Effector CD8-positive, alpha-beta T cell (primary cell): ENCODE results near the gene CTAGE1.
"Not testable (repeated sequence)": the region's sequence is repeated elsewhere in the genome, so short reads cannot be mapped to it uniquely, and the experiment has no call there.

Experiments
- DNase-seq: peaks from one replicate; lab custom pipeline; 2025; lab: John Stamatoyannopoulos, UW
- total RNA-seq, 4 experiments: gene quantifications; one replicate each; lab custom pipeline; 2026; lab: John Stamatoyannopoulos, UW

CTAGE1 gene
- 0 to 0.10 (median 0) reads per million in 4 experiments for total RNA-seq

DNA sequence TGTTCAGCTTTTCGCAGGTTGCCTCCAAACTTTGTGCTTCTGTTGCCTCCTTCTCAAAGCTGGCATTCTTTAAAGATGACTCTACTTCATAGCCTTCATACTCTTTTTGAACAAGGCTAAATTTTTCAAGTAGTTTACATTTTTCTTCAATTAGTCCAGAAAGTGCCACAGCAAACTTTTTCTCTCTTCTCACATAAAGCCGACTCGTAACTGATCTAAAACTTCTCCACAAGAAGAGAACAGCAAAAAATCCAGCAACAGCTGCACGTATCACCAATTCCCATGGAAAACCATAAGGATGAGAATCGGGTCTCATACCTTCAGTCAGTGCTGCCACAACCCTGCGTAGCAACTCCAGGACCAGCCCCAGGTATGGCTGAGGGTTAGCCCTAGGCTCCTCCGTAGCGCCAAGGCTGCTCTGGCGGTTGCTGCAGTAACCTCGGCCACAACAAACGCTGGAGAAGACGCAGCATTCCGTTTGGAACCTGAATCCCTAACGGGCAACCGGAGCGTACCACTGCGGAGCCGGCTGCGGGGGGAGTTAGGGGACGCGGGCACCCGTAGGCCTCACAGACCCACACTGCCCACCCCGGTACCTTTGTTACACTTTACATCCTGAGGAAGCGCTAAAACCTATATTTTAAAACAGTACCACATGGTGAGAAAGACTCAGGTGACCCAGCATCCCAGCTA is at the start of gene CTAGE1:
TSS of gene CTAGE1 (minus strand) at position 420 of the 693 bp plus-strand sequence. CDS start at position 316, 104 bp downstream.
- DNase-seq: no peak

DNA sequence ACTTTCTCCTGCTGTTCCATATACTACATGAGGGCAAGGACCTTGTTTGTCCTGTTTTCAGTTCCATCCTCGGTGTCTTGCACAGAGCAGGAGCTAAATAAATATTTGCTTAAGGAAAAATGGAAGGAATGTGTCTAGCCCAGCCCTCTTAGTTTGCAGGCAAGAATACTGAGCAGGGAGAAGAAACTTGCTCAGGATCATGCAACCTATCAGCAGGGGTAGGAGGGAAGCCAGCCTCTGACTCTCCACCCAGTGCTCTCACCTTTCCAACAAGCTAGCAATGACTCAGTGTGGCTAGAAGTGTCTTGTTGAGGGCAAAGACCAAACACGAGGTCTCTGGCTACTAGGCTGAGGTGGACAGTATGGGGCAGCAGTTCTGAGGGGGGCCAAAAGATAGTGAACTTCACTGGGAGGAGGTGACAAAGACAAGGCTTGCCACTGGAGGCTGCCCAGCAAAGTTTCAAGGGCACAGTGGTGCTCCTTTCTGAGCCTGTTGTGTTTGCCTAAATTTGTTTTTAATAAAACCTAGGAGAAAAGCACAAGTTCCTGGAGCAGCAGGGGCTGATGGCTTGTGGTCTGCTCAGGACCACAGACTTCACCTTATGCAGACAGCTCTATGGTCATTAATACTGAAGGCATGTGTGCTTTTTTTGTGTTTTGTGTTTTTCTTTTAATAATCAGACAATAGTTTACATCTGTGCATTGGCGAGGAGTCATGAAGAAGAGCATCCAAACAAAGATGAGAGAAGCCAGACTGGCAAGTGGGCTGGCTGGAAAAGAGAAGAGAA is 49.1 kb upstream of the CTAGE1 start:
- DNase-seq: no peak

DNA sequence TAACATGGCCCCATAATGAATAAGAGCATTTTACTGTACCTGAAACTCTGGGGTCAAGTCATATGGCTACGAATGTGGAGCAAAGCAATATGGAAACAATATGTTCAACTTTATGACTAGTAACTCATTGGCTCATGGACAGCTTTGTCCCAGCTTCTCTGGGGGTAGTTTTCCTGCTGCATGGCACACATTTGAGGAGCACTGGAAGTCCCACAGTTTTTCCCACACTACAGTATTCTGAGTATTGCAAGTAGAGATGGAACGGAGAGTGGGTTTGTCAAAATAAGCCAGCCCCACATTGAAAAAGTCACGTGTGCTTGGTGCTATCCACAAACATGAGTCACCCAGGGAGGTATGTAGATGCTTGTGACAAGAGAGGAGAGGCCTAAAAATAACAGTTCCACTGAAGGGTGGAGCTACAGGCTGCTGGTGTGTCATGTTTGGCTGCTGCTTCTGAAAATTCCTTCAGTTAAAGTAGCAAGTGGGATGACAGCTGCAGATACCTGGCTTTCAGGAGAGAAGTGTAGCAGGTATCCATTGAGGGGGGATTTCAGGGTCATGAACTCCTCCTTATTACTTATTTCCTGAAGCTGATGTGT is 48.2 kb upstream of the CTAGE1 start:
- no peak for DNase-seq

DNA sequence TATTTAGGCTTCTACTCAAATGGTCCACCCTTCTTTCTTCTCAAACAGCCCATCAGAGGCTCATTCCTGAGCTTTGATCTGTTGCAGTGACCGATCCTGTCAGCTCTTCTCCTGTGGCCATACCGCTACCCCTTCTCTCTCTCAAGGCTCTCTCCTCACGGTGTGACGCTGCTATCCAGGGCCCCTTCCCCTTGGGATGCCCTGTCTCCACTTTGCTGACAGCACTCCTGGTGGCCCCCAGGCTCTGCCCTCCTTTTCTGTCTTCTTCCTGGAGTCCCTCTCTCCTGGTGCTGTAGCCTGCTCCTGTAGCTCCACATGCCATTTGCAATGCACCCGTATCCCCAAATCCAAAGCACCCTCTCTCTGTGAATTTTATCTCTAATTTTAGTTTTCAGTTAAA is 45.4 kb upstream of the CTAGE1 start:
- no peak for DNase-seq

DNA sequence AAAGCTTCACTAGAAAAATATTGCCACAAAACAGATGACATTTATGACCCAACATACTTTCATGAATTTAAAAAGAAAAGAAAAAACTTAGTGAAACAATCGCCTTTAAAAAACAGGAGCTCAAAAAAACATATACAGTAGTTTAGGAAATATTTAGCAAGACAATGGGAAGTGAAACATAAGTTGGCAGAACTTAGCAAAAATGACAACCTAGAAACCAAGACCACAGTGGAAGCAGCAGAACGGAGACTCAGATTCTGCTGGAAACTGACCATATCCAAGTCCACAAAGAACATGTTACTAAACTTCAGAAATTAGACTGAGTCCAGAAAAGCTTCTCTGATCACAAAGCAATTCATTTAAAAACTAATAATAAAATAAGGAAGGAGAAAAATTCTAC is 41.8 kb upstream of the CTAGE1 start:
- DNase-seq: no peak

GRCh38 chr18:22457524-22457923 is 39.8 kb upstream of the CTAGE1 start:
- DNase-seq: no peak

- no peak for DNase-seq
Measured at GRCh38 chr18:22456547-22456946, 38.8 kb upstream of the CTAGE1 start.

DNA sequence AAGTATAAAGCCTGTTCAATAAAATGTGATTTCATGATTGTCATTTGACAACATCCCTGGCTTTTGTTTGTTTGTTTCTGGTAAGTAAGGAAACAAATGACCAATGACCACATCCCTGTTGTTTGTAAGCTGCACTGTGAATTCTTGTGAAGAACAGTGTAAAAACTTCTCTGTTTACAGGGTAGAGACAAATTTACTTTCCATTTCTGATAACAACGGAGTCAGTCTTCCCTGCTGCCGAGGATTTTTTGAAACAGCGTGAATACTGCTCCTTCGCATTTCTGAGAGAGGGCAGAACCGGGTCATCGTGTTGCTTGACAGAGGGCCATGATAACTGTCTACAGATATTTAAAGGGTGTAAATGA is 38.4 kb upstream of the CTAGE1 start:
- DNase-seq: no peak

DNA sequence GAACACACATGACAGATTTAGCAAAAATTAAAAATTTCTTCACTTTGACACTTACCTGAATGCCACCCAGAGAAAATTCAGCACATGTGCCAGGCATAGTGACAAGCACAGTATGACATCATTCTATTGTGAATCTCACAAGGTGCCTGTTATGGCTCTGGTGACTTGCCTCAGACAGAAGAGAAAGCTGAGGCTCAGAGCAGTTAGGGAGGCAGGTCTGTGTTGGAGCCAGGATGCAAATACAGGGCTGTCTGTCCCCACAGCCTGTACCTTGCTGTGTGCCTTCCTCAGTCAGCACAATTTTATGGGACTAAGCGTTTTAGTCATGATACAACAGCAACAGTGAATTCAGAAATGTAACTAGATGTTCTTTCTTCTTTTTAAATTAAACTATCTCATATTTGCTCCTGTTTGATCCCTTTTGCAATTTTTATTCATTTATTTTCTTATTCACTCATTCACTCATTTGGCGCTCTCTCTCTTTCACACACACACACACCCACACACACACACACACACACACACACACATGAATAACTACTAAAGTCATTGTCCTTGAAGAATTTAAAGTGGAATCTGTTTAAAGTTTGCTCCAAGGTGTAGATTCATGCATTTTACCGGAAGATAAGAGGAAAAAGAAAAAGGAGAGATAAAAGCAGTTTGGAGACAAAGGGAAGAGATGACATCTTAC is 37.9 kb upstream of the CTAGE1 start:
- DNase-seq: no peak

- no peak for DNase-seq
Measured at GRCh38 chr18:22453315-22453714, 35.6 kb upstream of the CTAGE1 start.

DNA sequence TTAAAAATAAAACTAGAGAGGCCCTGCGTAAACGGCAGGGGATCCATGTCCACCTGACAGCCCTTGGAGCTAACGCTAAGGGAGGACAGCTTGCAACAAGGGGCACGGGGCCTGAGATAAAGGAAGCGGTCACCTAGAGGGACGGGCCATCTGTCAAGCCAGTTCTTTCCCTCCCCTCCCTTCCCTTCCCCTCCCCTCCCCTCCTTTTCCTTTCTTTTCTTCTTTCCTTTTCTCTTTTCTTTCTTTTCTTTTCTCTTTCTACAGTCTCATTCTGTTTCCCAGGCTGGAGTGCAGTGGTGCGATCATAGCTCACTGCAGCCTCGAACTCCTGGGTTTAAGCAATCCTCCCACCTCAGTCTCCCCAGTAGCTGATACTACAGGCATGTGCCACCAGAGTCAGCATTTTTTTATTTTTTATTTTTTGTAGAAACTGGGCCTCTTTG is 34.5 kb upstream of the CTAGE1 start:
- DNase-seq: no peak

GRCh38 chr18:22451796-22452195 is 34.1 kb upstream of the CTAGE1 start:
- no peak for DNase-seq

- DNase-seq: not testable (repeated sequence)
Measured at GRCh38 chr18:22450766-22451165, 33.1 kb upstream of the CTAGE1 start.

- DNase-seq: not testable (repeated sequence)
Measured at GRCh38 chr18:22450318-22450717, 32.6 kb upstream of the CTAGE1 start.

- not testable (repeated sequence) for DNase-seq
Measured at GRCh38 chr18:22449753-22450152, 32.0 kb upstream of the CTAGE1 start.

- no peak for DNase-seq
Measured at GRCh38 chr18:22448238-22448637, 30.5 kb upstream of the CTAGE1 start.

- no peak for DNase-seq
Measured at GRCh38 chr18:22447792-22448191, 30.1 kb upstream of the CTAGE1 start.

- DNase-seq: no peak
Measured at GRCh38 chr18:22446911-22447310, 29.2 kb upstream of the CTAGE1 start.

- DNase-seq: no peak
Measured at GRCh38 chr18:22446325-22446724, 28.6 kb upstream of the CTAGE1 start.

GRCh38 chr18:22441638-22442037 is 23.9 kb upstream of the CTAGE1 start:
- DNase-seq: no peak

- no peak for DNase-seq
Measured at GRCh38 chr18:22439447-22439846, 21.7 kb upstream of the CTAGE1 start.

DNA sequence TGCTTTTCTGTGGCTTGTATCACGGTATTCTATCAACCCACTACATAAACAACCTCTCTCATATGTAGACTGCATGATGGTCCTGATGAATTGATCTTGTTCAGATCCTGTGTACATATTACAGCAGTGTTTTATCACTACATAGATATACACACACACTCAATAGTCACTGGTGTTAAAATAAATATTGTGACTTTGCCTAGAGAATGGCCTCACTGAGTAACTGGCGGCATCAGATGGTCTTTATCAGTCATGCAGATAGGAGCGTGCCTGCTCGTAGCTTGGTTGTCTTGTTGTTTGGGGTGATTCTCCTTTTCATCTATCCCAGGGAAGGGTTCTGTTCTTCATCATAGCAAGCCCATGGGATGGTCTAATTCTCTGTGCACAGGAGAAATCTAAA is 18.4 kb upstream of the CTAGE1 start:
- DNase-seq: no peak
